ENCODE results near the gene TTL. TPM values are rescaled to one million over a fixed set of nuclear protein-coding genes. Genes with fewer than 3 reads are reported as not detected.

TTL gene
- total RNA-seq, 1 experiment from 2014 or later, result 58.9 TPM

DNA sequence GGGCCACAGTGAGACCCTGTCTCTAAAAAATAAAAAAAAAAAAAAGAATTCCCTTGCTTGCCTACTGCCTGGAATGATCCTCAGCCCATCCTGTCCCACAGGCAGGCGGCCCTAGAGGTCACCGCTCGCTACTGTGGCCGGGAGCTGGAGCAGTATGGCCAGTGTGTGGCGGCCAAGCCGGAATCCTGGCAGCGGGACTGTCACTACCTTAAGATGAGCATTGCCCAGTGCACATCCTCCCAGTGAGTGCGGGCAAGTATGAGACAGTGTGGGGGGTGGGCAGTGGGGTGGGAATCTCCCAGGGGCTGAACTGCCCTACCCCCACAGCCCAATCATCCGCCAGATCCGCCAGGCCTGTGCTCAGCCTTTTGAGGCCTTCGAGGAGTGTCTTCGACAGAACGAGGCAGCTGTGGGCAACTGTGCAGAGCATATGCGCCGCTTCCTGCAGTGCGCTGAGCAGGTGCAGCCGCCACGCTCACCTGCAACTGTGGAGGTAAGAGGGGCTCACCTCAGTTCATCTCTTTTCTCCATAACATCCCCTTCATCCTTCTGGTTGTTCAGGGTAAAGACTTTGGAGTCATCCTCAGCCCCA is 104.0 kb downstream of the TTL start:
- Histone ChIP-seq H3K79me2 (ENCODE audit: insufficient read depth, low read length) (no peaks in the 10 kb centered on the region), H3K23me2 (ENCODE audit: insufficient read length, low read depth, low read length, poor library complexity, severe bottlenecking) (peaks cover 13% of the 10 kb centered on the region), H2BK12ac (ENCODE audit: insufficient read length, low read depth, low read length) (no peak overlapping the region), H3K14ac (ENCODE audit: insufficient read depth, low read length) (no peak overlapping the region), H4K20me1 (ENCODE audit: control insufficient read depth, insufficient read depth, insufficient read length) (no peaks in the 10 kb centered on the region), H2AFZ (ENCODE audit: low read length) (no peak overlapping the region), H3K9me3 (ENCODE audit: control insufficient read depth, low read depth, low read length) (no peaks in the 10 kb centered on the region), H4K5ac (ENCODE audit: insufficient read length, low read depth, low read length) (no peak overlapping the region), H4K91ac (ENCODE audit: insufficient read length, low read depth, low read length) (no peak overlapping the region), H3K18ac (ENCODE audit: insufficient read length, low read depth, low read length) (no peak overlapping the region), H3K27me3 (ENCODE audit: insufficient read depth, low read length) (no peaks in the 10 kb centered on the region), H3K23ac (ENCODE audit: insufficient read length, low read depth, low read length) (no peak overlapping the region), H3K4me1 (ENCODE audit: insufficient read depth, low read length) (no peaks in the 10 kb centered on the region), H2BK20ac (ENCODE audit: low read depth, low read length, poor library complexity, severe bottlenecking) (no peak overlapping the region), H3K27ac (ENCODE audit: insufficient read length, low read depth, low read length) (no peak overlapping the region), H3T11ph (ENCODE audit: low read length) (no peak overlapping the region), H2AK5ac (ENCODE audit: insufficient read length, low read length) (no peak overlapping the region), H4K8ac (replicated peaks; ENCODE audit: insufficient read length, low read depth, low read length) (no peak overlapping the region), H3K4ac (ENCODE audit: low read depth, low read length) (no peak overlapping the region), H2BK5ac (ENCODE audit: insufficient read length, low read length) (no peak overlapping the region), H3K79me1 (ENCODE audit: insufficient read depth, low read depth, low read length, poor library complexity, severe bottlenecking) (no peaks in the 10 kb centered on the region), H3K9ac (ENCODE audit: extremely low read depth, insufficient read length, low read length) (no peak overlapping the region), H2BK15ac (ENCODE audit: low read depth, low read length) (no peak overlapping the region), H2BK120ac (ENCODE audit: low read depth, low read length, poor library complexity, severe bottlenecking) (no peak overlapping the region), H3K4me2 (ENCODE audit: insufficient read depth, insufficient read length, low read length) (no peak overlapping the region), H3K56ac (ENCODE audit: insufficient read length, low read depth, low read length) (no peak overlapping the region)
- H3K36me3 Mint-ChIP-seq (ENCODE audit: insufficient read depth in 1 of 3, low read depth in 3 of 3), result peaks cover 13 to 26% (median 19%) of the 10 kb centered on the region in 3 experiments
- no CpG with 5 or more reads among the region's 18 CpGs for WGBS (ENCODE audit: extremely low coverage, insufficient read length, low lambda C conversion rate)
- no peak for DNase-seq
- TF ChIP-seq, protein P1, sequence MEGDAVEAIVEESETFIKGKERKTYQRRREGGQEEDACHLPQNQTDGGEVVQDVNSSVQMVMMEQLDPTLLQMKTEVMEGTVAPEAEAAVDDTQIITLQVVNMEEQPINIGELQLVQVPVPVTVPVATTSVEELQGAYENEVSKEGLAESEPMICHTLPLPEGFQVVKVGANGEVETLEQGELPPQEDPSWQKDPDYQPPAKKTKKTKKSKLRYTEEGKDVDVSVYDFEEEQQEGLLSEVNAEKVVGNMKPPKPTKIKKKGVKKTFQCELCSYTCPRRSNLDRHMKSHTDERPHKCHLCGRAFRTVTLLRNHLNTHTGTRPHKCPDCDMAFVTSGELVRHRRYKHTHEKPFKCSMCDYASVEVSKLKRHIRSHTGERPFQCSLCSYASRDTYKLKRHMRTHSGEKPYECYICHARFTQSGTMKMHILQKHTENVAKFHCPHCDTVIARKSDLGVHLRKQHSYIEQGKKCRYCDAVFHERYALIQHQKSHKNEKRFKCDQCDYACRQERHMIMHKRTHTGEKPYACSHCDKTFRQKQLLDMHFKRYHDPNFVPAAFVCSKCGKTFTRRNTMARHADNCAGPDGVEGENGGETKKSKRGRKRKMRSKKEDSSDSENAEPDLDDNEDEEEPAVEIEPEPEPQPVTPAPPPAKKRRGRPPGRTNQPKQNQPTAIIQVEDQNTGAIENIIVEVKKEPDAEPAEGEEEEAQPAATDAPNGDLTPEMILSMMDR (conservative IDR thresholded peaks at IDR 0.05), result no peak
- H3K27me3 Mint-ChIP-seq (ENCODE audit: low read depth), result no peaks in the 10 kb centered on the region; the same call in 1 of the 2 replicates
- H3K4me3 Mint-ChIP-seq, result peak overlapping the region in 1 of 2 experiments; percentile 71; a peak in 2 of 5 replicates
- peaks cover 25% of the 10 kb centered on the region in 2 experiments for H3K4me1 Mint-ChIP-seq
- H3K27ac Mint-ChIP-seq, result no peak overlapping the region
- H3K9me3 Mint-ChIP-seq, result no peaks in the 10 kb centered on the region

All from H9 (cell line).